Measurements from ENCODE around the gene GRB7. TPM values are rescaled to one million over a fixed set of nuclear protein-coding genes. Genes with fewer than 3 reads are reported as not detected.

The GRB7 gene
- total and polyA plus RNA-seq, 9 of the 15 experiments (the other 6 are each of a cell fraction or from before 2014, with no cell fraction given) = 0.04 to 6.2 (median 2.2) TPM

DNA sequence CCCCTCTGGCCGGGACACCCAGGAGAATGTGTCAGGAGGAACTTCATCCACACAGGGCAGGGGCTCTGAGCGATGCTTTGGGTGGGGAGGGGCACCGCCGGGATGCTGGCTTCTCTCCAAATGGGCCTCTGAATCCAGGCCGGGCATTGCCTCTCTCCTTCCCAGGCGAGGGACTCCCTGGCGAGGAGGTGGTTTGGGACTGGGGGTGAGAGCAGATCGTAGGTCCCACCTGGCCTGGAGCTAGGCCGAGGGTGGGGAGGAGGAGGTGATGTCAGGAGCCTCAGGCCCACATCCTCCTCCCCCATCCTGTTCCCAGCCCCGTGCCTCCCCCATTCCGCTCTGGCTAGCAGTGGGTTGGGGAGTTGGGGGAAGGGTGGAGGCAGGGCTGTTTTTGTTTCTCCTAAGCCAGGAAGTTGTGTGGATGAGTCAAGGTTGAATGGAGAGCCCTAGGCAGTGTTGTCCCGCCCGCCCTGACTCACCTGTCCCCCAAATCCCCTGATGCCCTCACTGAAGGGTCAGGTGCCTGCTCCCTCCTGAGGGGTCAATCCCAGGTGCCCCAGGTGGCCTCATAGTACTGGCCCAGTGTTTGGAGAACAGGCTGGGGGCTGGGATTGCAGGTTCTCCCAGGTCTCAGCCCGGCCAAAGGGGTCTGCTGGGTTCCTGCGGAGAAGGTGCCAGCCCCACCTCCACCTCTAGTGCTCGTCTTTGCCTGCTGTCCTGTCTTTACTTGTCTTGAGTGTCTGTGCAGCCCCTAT lies 2.8 kb downstream of the GRB7 start:
- in situ Hi-C loops (cut with MboI) = no loop called here
- 0 out of 2 replicates have a peak overlapping the region, but pooled peaks have one; percentile 28 for H3K4me2 ChIP-seq (ENCODE audit: insufficient read depth, low read length)
- no peak overlapping the region for H3K4me3 ChIP-seq
- no peaks in the 10 kb centered on the region for H3K9me3 ChIP-seq (replicated peaks; ENCODE audit: control insufficient read depth, insufficient read depth, low read depth, low read length)
- peak; percentile 79 for FAIRE-seq
- ChIA-PET CTCF (ENCODE audit: low intra/inter-chr PET ratio) (no interaction called here), POLR2A (interaction anchor here (0.7 to 1.2 kb wide), 3 partner anchors 11 to 57 kb away, joined by 3 to 5 read pairs (median 4); partner anchors contain the start of gene MIEN1)
- H3K36me3 ChIP-seq (ENCODE audit: control insufficient read depth, insufficient read depth, low read length) = no peaks in the 10 kb centered on the region
- peak; percentile 64 to 71 (median 67) for DNase-seq (ENCODE audit: extremely low read depth in 1 of 4, low spot score in 3 of 4)
- no TSS peak for BruUV-seq (replicated peaks)
- no peaks in the 10 kb centered on the region for H3K79me2 ChIP-seq (ENCODE audit: control insufficient read depth, insufficient read depth, low read length)
- H3K4me1 ChIP-seq (replicated peaks in 1 of 2; ENCODE audit: control insufficient read depth in 2 of 2, insufficient read depth in 2 of 2, low read length in 2 of 2) = peaks cover 20 to 53% of the 10 kb centered on the region in 2 experiments
- no peaks in the 10 kb centered on the region for H4K20me1 ChIP-seq (replicated peaks; ENCODE audit: control insufficient read depth, insufficient read depth, low read length)
- intact Hi-C loops (cut with micrococcal nuclease) = no loop called here
- 34% methylated on average over 12 of the region's 16 CpGs for WGBS (ENCODE audit: insufficient coverage, low coverage, missing lambda C conversion rate)
- peak overlapping the region in 1 of 2 experiments; percentile 81; a peak in 2 of 4 replicates for H3K9ac ChIP-seq (ENCODE audit: insufficient read depth in 1 of 2, low read depth in 2 of 2, low read length in 2 of 2)
- H3K27me3 ChIP-seq (ENCODE audit: control insufficient read depth in 2 of 2, insufficient read depth in 2 of 2, low read length in 2 of 2) = no peaks in the 10 kb centered on the region
- H2AFZ ChIP-seq (ENCODE audit: low read depth, low read length) = peak overlapping the region; percentile 30; the same call in 1 of the 2 replicates
- H3K27ac ChIP-seq (ENCODE audit: extremely low read depth, low read depth, low read length) = peak overlapping the region; percentile 35; the same call in 1 of the 3 replicates
- no peaks in the 10 kb centered on the region for H3K9me1 ChIP-seq (ENCODE audit: control insufficient read depth, insufficient read depth, low read length)
- peak; percentile 58 for ATAC-seq
- TF ChIP-seq, protein P1, sequence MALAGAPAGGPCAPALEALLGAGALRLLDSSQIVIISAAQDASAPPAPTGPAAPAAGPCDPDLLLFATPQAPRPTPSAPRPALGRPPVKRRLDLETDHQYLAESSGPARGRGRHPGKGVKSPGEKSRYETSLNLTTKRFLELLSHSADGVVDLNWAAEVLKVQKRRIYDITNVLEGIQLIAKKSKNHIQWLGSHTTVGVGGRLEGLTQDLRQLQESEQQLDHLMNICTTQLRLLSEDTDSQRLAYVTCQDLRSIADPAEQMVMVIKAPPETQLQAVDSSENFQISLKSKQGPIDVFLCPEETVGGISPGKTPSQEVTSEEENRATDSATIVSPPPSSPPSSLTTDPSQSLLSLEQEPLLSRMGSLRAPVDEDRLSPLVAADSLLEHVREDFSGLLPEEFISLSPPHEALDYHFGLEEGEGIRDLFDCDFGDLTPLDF (CRISPR knock-in tag; IDR thresholded peaks at IDR 0.05) = no peak
- TF ChIP-seq, protein P2, sequence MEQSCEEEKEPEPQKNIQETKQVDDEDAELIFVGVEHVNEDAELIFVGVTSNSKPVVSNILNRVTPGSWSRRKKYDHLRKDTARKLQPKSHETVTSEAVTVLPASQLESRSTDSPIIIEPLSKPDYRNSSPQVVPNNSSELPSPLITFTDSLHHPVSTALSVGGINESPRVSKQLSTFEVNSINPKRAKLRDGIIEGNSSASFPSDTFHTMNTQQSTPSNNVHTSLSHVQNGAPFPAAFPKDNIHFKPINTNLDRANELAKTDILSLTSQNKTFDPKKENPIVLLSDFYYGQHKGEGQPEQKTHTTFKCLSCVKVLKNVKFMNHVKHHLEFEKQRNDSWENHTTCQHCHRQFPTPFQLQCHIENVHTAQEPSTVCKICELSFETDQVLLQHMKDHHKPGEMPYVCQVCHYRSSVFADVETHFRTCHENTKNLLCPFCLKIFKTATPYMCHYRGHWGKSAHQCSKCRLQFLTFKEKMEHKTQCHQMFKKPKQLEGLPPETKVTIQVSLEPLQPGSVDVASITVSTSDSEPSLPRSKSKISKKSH (CRISPR knock-in tag; IDR thresholded peaks at IDR 0.05) = no peak
- TF ChIP-seq TCFL5 (CRISPR knock-in tag; conservative IDR thresholded peaks at IDR 0.05) (no peak), ZEB2 (IDR thresholded peaks at IDR 0.05) (peak; percentile 48; the same call in 1 of the 2 replicates), SMARCE1 (IDR thresholded peaks at IDR 0.05) (0 out of 2 replicates have a peak, but pooled peaks have one; percentile 24), TGIF2 (CRISPR knock-in tag; IDR thresholded peaks at IDR 0.05) (no peak), FOXP1 (CRISPR knock-in tag; IDR thresholded peaks at IDR 0.05) (no peak), ETV1 (tag; conservative IDR thresholded peaks at IDR 0.05; ENCODE audit: low read depth) (peak; percentile 55), ZNF282 (CRISPR knock-in tag; IDR thresholded peaks at IDR 0.05) (no peak), TFAM (CRISPR knock-in tag; conservative IDR thresholded peaks at IDR 0.05) (no peak), ADNP (tag; IDR thresholded peaks at IDR 0.05) (no peak), EP300 (IDR thresholded peaks at IDR 0.05; ENCODE audit: low read length) (peak; percentile 42; the same call in 1 of the 2 replicates), EGR1 (conservative IDR thresholded peaks at IDR 0.05) (peak; percentile 62; the same call in 1 of the 2 replicates), LEF1 (IDR thresholded peaks at IDR 0.05) (peak; percentile 57; the same call in 1 of the 2 replicates), NUFIP1 (IDR thresholded peaks at IDR 0.05; ENCODE audit: partially characterized antibody) (no peak), HNRNPK (IDR thresholded peaks at IDR 0.05; ENCODE audit: low read depth, low read length, poor library complexity, severe bottlenecking) (no peak), ZSCAN32 (CRISPR knock-in tag; IDR thresholded peaks at IDR 0.05) (no peak), GTF2E2 (tag; IDR thresholded peaks at IDR 0.05) (no peak), RNF2 (IDR thresholded peaks at IDR 0.05) (peak; percentile 60; the same call in 1 of the 2 replicates), EWSR1 (IDR thresholded peaks at IDR 0.05; ENCODE audit: borderline replicate concordance, low read depth, partially characterized antibody) (no peak), CBX5 (IDR thresholded peaks at IDR 0.05; ENCODE audit: borderline replicate concordance, low read depth) (no peak)
- TF ChIP-seq, protein P3, sequence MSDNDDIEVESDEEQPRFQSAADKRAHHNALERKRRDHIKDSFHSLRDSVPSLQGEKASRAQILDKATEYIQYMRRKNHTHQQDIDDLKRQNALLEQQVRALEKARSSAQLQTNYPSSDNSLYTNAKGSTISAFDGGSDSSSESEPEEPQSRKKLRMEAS (CRISPR knock-in tag; IDR thresholded peaks at IDR 0.05) = no peak

Data from K562 (cell line).